Measurements from ENCODE around the gene HPSE2. TPM values are rescaled to one million over a fixed set of nuclear protein-coding genes. Genes with fewer than 3 reads are reported as not detected.
"Not testable (repeated sequence)": the region's sequence is repeated elsewhere in the genome, so short reads cannot be mapped to it uniquely, and the experiment has no call there.

The HPSE2 gene
- total RNA-seq, 1 donor from 2014 or later, result not detected

DNA sequence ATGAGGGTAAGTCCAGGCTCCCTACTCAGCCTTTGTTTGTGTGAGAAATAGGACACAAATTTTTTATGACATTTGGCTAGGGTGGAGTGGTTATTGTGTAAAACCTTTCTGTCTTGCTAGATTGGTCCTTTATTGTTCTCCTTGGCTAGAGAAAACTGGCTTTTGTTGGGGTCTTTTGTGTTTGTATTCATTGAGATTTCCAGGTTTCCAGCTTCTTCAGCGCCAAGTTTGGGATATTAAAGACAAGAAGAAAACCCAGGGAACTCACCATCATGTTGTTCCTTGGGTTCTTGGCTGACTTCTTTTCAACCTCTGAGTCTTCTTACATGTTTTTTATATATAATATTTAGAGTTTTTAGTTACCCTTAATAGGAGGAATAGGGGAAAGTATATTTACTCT lies 310.0 kb downstream of the HPSE2 start:
- ATAC-seq (no peak), DNase-seq (ENCODE audit: low spot score) (no peak)

DNA sequence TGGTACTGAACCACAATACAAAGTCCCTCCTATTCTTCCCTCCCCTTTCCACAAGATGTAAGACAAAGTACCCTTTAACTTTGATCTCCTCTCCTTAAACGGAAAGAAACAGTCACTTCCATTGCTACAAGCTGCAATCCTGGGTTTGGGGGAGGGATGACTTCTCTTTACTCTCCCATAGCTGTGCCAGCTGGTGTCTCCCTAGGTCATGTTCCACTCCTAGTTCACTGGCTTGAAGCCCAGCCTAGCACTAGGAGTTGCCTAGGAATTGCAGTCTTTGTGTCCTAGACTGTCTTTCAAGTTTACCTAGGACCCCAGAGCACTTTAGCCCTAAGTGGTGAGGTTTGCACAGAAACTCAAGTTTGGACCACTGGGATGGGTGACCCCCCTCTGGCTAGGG lies 311.1 kb downstream of the HPSE2 start:
- peak; percentile 88 for ATAC-seq
- DNase-seq (ENCODE audit: low spot score), result peak; percentile 46

DNA sequence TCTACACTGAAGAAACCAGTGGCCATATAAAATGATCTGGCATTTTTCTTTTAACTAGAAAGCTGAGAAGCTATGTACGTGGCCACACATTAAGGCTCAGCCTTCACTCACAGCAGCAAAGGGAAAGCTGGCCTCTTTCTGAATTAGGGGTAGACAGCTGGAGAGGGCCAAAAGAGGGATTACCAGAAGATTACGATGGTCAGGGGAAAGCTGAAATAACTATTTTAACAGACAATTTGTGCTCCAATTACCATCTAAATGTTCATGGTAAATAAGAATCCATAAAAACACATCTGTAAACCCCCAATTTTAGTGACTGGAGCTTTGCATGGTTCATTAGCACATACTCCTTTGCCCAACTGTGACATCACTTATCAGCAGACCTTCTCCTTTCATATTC lies 314.3 kb downstream of the HPSE2 start:
- no peak for ATAC-seq
- no peak for DNase-seq (ENCODE audit: low spot score)

DNA sequence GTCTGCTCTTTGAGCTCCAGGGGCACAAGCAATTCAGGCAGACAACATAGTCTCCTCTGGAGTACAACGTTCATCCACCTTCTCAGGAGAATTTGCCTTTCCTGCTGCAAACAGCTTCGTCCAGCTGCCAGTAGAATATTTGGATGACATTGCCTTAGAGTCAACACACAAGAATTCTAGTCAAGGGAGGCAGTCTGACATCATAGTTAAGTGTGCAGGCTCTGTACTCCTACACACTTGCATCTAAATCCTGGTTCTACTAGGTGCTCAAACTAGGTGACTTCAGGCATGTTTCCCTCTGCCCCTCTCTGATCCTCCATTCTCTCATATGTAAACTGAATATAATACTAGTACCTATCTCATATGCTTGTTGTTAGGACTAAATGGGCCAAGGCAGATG lies 314.8 kb downstream of the HPSE2 start:
- ATAC-seq, result no peak
- DNase-seq (ENCODE audit: low spot score), result no peak

DNA sequence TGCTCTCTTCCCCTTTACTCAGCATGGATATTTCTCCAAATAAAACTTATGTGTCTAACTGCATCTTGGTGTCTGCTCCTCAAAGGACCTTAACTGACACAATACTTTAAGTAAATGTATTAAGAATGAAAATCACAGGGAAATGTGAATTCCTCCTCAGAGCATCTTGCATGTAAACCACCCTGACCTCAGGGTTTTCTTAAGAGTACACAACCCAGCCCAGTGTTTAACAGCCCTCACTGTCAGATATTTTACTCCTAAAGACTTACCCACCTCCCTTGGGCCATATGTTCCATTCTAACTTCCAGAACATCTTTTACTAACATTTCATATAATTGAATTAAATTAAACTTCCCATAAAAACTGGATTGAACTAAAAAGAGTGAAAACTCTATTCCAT lies 315.3 kb downstream of the HPSE2 start:
- ATAC-seq (no peak), DNase-seq (ENCODE audit: low spot score) (no peak)

DNA sequence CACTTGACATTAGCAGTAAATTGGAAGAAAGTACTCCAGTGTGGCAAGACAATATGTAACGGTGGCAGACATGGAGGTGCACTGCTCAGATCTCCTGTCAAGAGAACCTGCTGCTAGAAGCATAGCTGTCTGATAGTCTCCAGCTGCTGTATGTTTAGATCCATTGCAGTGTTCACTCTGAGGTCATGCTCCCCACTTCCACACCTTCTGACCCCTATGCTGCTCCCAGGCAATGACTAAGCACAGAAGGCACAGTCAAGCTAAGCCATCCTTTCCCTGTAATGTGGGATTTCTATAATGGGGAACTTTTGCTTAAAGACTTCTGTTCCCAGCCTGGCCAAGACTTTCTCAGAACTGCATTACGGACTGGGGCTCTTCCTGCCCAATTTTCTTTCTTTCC lies 315.8 kb downstream of the HPSE2 start:
- DNase-seq (ENCODE audit: low spot score) (no peak), ATAC-seq (no peak)

DNA sequence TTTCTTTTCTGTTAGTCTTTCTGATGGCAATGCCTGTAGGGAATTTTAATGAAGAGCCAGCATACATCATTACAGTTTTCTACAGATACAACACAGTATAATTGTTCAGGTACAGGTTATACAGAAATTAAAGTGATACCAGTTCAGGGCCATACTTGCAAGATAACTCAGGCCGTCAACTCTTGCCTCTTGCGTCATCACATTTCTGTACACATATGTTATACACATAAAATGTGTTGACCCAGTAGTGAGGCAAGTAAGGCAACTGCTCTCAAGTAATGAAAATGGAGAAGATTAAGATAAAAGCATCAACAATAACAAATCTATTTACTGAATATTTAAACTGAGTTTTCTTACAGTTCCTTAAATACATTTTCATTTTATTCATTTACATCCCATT lies 317.8 kb downstream of the HPSE2 start:
- no peak for DNase-seq (ENCODE audit: low spot score)
- ATAC-seq, result no peak

DNA sequence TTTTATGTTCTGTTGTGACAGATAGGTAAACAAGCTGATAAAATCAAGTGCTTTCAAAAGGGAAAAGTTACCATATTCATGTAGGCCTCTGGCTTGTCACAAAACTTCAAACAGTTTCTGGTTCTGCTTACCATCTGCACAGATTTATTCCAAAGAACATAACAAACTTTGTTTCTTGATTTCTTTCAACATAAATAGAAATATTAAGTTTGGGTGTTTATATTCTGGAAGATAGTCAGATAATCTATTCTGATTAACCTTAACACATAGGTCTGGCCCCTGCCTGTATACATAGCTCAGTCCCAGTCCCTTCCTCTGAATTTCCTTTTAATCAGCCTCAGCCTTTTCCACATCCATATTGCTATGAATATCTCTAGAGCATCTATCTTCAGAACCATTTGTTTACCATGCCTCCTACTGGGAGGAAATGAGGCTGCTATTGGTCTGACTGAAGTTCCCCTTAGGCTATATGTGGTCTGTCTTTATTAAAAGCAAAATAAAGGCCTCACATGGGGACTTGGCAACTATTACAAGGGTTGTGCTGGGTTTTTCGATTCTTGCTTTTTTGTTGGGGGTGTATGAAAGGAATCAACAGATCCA lies 319.0 kb downstream of the HPSE2 start:
- DNase-seq (ENCODE audit: low spot score) (no peak), ATAC-seq (no peak)

DNA sequence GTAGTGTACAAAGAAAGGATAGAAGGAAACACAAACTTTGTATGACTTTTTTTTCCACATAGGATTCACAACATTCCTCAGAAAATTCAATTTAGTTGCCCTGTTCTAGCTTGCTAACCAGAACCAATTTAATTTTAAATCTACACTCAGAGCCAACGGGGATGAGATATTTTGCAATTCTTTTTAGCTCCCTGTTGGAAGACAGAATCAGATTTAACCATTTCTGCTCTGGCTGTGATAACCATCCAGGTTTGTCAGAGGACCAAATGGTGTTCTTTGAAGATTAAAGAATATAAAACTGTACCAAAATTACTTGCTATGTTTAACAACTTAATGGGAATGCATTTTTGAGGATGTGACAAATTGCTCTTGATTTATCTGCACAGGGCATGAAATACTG lies 319.7 kb downstream of the HPSE2 start:
- DNase-seq (ENCODE audit: low spot score), result no peak
- ATAC-seq, result no peak

DNA sequence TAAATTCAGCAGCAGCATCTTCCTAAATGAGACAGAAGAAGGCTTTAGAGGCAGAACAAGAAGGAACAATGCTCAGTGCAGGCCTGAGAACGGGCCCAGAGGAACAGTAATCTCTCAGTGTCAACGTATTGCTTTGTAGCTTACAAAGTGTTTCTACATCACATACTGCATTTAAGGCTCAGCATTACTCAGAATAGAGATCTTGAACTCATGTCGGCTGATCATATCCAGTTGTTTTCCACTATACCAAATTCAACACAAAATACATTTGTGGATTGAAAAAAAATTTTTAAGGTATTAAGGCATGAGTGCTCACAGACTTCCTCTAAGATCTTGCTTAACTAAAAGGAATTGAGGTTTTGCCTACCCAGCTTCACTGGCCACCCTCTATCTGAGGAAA lies 325.1 kb downstream of the HPSE2 start:
- ATAC-seq (no peak), DNase-seq (ENCODE audit: low spot score) (no peak)

DNA sequence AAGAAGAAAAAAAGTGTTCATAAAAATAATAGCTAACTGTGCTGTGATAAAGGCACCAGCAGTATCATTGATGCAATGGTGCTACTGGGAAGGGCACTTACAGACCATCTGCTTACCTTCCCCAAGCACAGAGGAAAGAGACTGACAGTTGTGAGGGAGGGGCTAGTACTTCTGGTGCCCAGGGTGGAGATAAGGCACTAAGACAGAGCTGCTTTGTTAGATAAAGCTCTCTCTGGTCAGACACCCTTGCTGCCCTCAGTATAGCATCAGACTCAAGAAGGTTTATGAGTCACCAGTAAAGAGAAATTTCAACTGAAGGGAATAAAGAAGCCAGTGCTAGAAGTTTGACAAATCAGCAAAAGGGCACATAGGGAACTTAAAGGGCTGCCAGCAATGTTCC lies 325.6 kb downstream of the HPSE2 start:
- ATAC-seq, result no peak
- DNase-seq (ENCODE audit: low spot score), result no peak

DNA sequence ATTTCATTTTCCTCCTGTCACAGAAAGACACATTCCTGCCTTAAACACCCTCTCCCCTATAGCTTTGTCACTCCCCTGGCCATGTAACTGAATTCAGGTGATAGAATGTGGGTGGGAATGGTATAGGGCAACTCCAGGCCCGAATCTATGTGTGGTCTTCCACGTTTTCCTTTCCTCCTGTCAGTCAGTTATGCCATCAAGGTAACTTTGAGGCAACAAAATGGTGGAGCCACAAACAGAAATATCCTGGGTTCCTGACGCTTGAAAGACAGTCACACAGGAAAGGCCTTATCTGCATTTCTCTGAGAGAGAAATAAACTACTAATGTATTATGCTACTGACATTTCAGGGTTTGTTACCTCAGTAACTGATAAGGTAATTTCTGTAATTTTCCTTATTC lies 326.8 kb downstream of the HPSE2 start:
- DNase-seq (ENCODE audit: low spot score) (no peak), ATAC-seq (no peak)

DNA sequence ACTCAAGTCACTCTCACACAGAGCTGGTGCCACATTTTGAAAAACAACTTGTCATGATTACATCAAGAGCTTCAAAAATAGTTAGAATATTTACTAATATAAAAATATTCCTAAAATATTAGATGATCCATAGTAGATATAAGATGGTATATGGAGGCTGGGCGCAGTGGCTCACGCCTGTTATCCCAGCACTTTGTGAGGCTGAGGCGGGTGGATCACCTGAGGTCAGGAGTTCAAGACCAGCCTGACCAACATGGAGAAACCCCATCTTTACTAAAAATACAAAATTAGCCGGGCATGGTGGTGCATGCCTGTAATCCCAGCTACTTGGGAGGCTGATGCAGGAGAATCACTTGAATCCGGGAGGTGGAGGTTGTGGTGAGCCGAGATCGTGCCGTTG lies 327.4 kb downstream of the HPSE2 start:
- not testable (repeated sequence) for DNase-seq (ENCODE audit: low spot score); ATAC-seq

DNA sequence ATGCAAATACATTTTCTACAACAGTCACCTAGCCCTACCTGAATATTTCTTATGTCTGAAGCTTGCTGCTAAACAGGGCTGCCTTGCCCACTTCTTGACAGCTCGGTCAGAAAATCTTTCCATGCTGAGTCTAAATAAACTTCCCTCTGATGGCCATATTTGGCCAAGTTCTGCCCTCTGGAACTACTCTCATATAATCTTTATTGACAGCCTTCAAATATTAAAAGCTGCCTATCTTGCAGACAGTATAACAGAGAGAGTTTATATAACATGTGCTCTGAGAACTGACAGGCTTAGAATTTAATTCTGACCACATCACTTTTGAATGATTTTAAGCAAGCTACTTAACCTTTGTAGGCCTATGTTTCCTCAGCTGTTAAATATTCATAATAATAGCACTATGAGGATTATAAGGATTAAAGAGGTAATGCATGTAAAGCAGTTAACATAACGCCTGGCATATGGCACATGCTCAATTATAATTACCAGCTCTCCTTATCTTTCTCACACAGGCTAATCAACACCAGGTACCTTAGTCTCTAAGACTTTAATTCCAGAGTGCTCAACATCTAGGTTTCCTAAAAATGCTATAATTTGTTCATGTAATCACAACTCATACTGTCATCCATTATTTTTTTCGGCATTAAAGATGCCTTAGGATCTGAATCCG lies 334.1 kb downstream of the HPSE2 start:
- ATAC-seq, result no peak

DNA sequence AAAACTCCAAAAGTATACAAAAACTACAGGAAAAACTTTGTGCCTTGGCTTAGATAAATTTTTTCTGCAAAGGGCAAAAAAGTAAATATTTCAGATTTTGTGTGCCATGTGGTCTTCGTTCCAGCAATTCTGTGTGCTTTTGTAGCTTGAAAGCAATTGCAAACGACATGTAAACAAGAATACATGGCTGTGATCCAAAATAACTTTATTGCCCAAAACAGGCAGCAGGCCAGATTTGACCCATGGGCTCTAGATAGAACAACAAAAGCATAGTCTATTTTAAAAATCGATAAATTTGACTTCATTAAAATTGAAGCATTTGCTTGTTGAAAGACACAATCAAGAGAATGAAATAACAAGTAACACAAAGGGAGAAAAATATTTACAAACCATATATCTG lies 336.6 kb downstream of the HPSE2 start:
- DNase-seq (ENCODE audit: low spot score) (no peak), ATAC-seq (no peak)

More for the DNA sequence above, 334.1 kb downstream of the HPSE2 start:
- no peak for DNase-seq (ENCODE audit: low spot score)

DNA sequence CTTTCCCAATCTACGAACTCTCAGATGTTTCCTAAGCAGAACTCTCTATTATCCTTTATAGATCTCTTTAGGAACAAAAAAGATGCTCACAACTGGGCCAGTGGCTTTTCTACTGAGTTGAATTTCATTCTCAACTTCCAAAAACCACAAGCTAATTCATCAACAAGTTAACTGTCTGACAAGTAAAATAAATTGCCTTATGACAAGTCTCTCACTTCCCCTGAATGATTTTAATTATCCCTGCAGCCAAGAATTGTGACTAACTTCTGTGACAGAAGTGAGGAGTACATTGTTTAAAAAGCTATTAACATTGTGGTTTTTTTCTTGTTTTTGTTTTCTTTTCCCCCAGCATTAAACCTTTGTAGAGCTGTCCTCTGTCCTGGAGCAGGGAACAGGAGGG lies 343.1 kb downstream of the HPSE2 start:
- no peak for DNase-seq (ENCODE audit: low spot score)
- ATAC-seq, result no peak

DNA sequence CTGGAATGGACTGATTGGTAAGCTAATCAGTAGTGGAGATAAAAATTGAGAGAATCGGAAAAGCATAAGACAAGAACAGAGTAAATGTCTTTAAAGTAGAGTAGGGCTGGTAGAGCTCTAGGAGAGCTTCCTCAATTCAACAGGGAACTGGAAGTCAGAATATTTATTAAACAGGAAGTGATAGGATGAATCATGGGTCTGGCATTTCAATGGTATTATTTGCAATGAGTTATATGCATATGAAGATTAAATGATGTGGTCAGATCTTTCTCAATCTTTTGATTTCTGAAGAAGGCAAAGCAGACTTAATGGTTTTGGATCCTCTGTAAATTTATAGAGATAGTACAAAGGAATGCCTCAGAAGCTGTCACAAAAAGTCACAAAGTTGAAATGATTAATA lies 349.0 kb downstream of the HPSE2 start:
- no peak for DNase-seq (ENCODE audit: low spot score)
- no peak for ATAC-seq

DNA sequence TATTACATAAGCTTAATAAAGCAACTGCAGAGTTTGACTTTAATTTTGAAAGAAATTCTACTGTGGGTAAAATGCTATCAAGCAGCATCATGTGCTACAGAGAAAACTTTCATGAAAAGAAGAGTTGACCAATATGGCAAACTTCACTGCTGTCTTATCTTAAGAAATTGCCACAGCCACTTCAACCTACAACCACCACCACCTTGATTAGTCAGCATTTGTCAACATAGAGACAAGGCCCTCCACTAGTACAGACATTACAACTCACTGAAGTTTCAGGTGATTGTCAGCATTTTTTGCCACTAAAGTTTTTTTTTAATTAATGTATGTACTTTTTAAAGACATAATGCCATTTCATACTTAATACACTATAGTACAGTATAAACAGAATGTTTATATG lies 350.3 kb downstream of the HPSE2 start:
- ATAC-seq (no peak), DNase-seq (ENCODE audit: low spot score) (no peak)

DNA sequence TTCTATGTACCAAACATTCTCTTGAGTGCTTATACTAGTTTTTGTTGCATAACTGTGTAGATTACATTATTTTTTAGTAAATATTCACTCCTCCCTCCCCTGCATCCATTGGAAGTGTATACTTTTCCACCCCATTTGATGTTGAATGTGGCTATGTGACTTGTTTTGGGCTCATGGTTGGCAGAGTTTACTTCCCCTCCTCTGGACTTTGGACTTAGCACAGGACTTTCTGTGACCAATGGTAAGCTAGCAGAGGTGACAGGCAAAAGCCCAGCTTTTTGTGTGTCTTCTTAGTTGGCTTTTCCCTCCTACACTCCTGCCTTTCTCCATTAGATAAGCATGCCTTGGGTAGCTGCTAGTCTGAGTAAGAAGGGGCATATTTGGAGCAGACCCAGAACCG lies 353.9 kb downstream of the HPSE2 start:
- ATAC-seq, result peak; percentile 40
- no peak for DNase-seq (ENCODE audit: low spot score)

DNA sequence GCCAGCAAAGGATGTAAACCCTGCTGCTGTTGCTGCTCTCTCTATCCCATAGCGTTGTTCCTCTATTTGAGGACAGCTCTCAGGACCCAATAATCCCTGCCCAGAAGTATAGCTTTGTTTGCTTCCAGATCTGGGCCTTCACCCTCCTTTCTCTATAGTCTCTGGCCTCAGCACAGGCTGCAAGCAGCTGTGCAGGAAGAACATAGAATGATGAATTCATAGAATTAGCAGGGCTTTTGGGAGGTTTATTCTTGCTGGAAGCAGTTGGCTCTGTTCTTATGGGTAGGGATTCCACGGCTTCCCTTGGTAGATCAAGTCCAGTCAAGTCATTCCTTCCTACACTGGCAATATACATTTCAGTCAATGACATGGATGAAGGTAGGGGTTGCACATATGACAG lies 354.7 kb downstream of the HPSE2 start:
- no peak for ATAC-seq
- DNase-seq (ENCODE audit: low spot score), result no peak

DNA sequence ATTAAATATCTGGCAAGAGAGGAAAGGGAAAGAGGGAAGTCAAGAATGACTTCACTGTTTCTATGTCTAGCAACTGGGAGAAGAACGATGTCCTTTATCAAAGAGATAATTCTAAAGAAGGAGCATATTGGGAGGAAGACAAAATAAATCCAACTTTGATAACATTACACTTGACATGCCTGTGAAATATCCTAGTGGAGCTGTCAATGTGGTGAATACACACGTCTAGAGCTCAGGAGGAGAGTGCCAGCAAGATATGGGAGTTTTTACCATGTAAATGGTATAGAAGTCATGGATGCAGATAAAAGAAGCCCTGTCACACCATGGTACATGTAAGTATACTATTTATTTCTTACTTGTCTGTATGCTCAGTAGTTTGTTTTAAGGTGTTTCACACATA lies 356.7 kb downstream of the HPSE2 start:
- ATAC-seq, result no peak

DNA sequence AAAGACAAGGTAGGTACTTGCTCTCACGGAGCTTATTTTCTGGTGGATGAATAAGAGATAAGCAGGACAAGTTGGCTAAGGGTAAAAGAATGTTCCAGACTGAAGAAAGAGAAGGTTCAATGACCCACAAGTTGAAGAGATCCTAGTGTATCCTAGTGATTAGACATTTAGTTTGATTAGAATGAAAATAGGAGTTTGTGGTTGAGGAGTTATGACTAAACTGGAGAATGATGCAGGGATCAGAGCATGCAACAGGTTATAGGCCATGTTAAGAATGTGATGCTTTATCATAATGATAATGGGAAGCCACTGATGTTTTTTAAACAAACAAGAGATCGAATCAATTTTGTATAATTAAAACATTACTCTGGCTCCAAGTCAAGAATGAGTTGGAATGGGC lies 357.2 kb downstream of the HPSE2 start:
- no peak for DNase-seq (ENCODE audit: low spot score)
- ATAC-seq, result no peak

More for the DNA sequence above, 356.7 kb downstream of the HPSE2 start:
- DNase-seq (ENCODE audit: low spot score), result no peak

DNA sequence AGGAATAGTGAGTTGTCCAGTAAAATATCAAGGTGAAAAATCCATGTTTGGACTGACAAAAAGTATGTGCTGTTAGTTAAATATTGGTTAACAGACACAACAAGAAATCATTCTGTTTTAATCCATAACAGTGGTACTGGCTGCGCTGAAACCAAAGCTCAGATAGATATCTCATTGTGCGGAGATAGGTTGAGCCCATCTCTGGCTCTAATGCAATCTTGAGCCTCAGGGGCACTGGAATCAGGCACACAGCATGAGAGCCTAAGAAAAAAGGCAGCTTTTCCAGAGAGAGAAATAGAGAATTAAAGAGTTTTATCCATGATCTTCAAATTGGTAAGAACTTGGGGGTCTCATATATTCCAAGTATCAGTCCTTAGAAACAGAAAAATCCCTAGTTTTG lies 373.7 kb downstream of the HPSE2 start:
- ATAC-seq (no peak), DNase-seq (ENCODE audit: low spot score) (no peak)
